CD8-positive, alpha-beta memory T cell (primary cell): ENCODE measurements around the gene RASGRP2. TPM values are rescaled to one million over a fixed set of nuclear protein-coding genes. Genes with fewer than 3 reads are reported as not detected.
A peak's percentile ranks its signal among the peaks of the same experiment; 100 is the strongest.

ENCODE experiments used
- CTCF ChIA-PET: fragments of 350-600 bp; sonication (Branson Sonifier 250); formaldehyde crosslinking; loops from one replicate; lab custom pipeline; 2021; ENCODE audit warnings: antibody characterized with exemption; lab: Charles Lee
- POLR2A ChIA-PET: fragments of 350-600 bp; sonication (Branson Sonifier 250); formaldehyde crosslinking; loops from one replicate; lab custom pipeline; 2021; ENCODE audit warnings: antibody characterized with exemption; lab: Charles Lee
- DNase-seq, 5 donors: peaks; one replicate each; pipeline versions ENCODE4 v3.0.0 to v3.0.0-alpha.2; 2020 to 2022; ENCODE audit warnings: mixed read lengths in 1 of 5
- H3K27ac ChIP-seq: one replicate; pipeline ENCODE4 v1.7.0; 2013; ENCODE audit warnings: low read depth, mild to moderate bottlenecking, low read length, moderate library complexity
- H3K27me3 ChIP-seq: 2 replicates; pipeline ENCODE4 v1.7.0; 2013; ENCODE audit warnings: low read length, mild to moderate bottlenecking; ENCODE audit not compliant: insufficient read depth, poor library complexity, severe bottlenecking
- H3K36me3 ChIP-seq: 2 replicates; pipeline ENCODE4 v1.7.0; 2013; ENCODE audit warnings: mild to moderate bottlenecking, low read length, moderate library complexity; ENCODE audit not compliant: insufficient read depth
- H3K4me1 ChIP-seq: 2 replicates; pipeline ENCODE4 v1.7.0; 2013; ENCODE audit warnings: mild to moderate bottlenecking, low read length, moderate library complexity; ENCODE audit not compliant: insufficient read depth
- H3K4me3 ChIP-seq: 2 replicates; pipeline ENCODE4 v1.7.0; 2013; ENCODE audit warnings: mild to moderate bottlenecking, low read length
- H3K9me3 ChIP-seq: 2 replicates; pipeline ENCODE4 v1.7.0; 2013; ENCODE audit warnings: mild to moderate bottlenecking, low read length
- H3K27ac Mint-ChIP-seq, 8 donors: one replicate each; pipeline ENCODE4 v1.8.0; 2020 to 2021; ENCODE audit warnings: mixed read lengths in 8 of 8, mild to moderate bottlenecking in 6 of 8, inconsistent platforms in 3 of 8, moderate library complexity in 3 of 8
- H3K27me3 Mint-ChIP-seq, 2 donors: one replicate each; pipeline ENCODE4 v1.8.0; 2020 to 2021; ENCODE audit warnings: mixed read lengths in 2 of 2, mild to moderate bottlenecking in 1 of 2, moderate library complexity in 1 of 2
- H3K36me3 Mint-ChIP-seq, 3 donors: one replicate each; pipeline ENCODE4 v1.8.0; 2020 to 2021; ENCODE audit warnings: mixed read lengths in 3 of 3, inconsistent platforms in 1 of 3, mild to moderate bottlenecking in 1 of 3
- H3K4me1 Mint-ChIP-seq, 3 donors: one replicate each; pipeline ENCODE4 v1.8.0; 2020 to 2021; ENCODE audit warnings: mixed read lengths in 3 of 3, inconsistent platforms in 1 of 3, mild to moderate bottlenecking in 1 of 3
- H3K4me3 Mint-ChIP-seq, 7 donors: one replicate each; pipeline ENCODE4 v1.8.0; 2020 to 2021; ENCODE audit warnings: mixed read lengths in 7 of 7, mild to moderate bottlenecking in 6 of 7, moderate library complexity in 4 of 7, inconsistent platforms in 2 of 7
- H3K9me3 Mint-ChIP-seq, 5 donors: one replicate each; pipeline ENCODE4 v1.8.0; 2020 to 2022; ENCODE audit warnings: mixed read lengths in 5 of 5, mild to moderate bottlenecking in 3 of 5, moderate library complexity in 2 of 5, inconsistent platforms in 1 of 5
- polyA plus RNA-seq: library from polyadenylated mRNA; unstranded; fragments of 300-500 nt; fragmentation: Illumina TruSeq; gene quantifications from one replicate; pipeline ENCODE4 v1.2.3, GENCODE V29; 2021
- total RNA-seq, 2 experiments: library from RNA; stranded (reverse); gene quantifications; one replicate each; pipeline ENCODE4 v1.2.3, GENCODE V29; 2021

The RASGRP2 gene
- total and polyA plus RNA-seq, 3 experiments from 2014 or later, result 30.2 to 145 (median 33.5) TPM

GRCh38 chr11:64759131-64759721, 15.3 kb upstream of the RASGRP2 start:
- no peaks in the 10 kb centered on the region for H3K27me3 ChIP-seq
- ChIA-PET CTCF (interaction anchor here (0.7 to 26.7 kb wide), 5 partner anchors 9 to 71 kb away, joined by 3 to 441 read pairs (median 4); partner anchors contain the start of genes RASGRP2 and SF1), POLR2A (interaction anchor here (0.7 to 15.8 kb wide), 4 partner anchors 15 to 20 kb away, joined by 6 to 220 read pairs (median 14); partner anchors contain the start of genes RASGRP2 and SF1)
- Mint-ChIP-seq H3K27ac (peak overlapping the region in 4 of 8 donors; percentile 51 to 94 (median 66)), H3K4me1 (peaks cover 47 to 58% (median 50%) of the 10 kb centered on the region in 3 donors), H3K36me3 (peaks cover 0 to 32% (median 12%) of the 10 kb centered on the region in 3 donors), H3K9me3 (no peaks in the 10 kb centered on the region), H3K4me3 (no peak overlapping the region), H3K27me3 (no peaks in the 10 kb centered on the region)
- no peak overlapping the region for H3K4me3 ChIP-seq
- peak in 1 of 5 donors; percentile 47 for DNase-seq
- no peaks in the 10 kb centered on the region for H3K9me3 ChIP-seq
- no peak overlapping the region for H3K27ac ChIP-seq
- peaks cover 53% of the 10 kb centered on the region for H3K4me1 ChIP-seq
- H3K36me3 ChIP-seq, result no peaks in the 10 kb centered on the region

DNA sequence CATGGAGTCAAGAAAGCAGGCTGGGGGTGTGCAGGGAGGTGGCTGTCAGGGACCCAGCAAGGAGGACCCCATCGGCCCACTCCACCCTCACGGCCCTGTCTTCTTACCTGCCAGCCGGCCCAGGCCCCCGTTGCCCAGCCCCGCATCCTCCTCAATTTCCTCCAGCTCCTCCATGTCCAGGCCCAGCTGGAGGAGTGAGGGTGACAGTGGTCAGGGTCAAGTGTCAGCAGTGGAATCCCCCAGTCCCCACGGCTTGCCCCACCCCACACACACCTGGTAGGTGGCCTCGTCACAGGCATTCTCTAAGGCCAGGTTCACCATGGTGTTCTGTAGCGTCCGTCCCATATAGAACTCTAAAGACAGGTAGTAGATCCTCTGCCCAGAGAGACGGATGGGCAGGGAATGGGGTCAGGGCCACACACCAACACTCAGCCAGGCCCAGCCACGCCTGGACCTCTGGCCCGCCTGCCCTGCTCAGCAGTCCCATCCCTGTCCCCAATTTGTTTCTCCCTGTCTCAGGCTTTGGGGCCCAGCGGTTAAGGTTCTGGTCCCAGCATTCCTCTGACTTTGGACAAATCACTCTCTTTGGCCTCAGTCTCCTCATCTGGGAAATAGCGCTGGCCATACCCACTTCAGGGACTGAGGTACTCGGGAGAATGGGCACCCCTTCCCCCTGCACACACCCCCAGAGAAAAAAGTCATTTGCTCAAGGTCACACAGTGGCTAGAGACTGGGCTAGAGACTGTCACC, 14.6 kb upstream of the RASGRP2 start:
- CTCF ChIA-PET, result interaction anchor here (1.1 to 26.7 kb wide), 2 partner anchors 10 to 11 kb away, joined by 3 to 441 read pairs; partner anchors contain the start of gene RASGRP2
- Mint-ChIP-seq H3K36me3 (peaks cover 0 to 30% (median 12%) of the 10 kb centered on the region in 3 donors), H3K4me1 (peaks cover 40 to 51% (median 43%) of the 10 kb centered on the region in 3 donors), H3K9me3 (no peaks in the 10 kb centered on the region), H3K27me3 (no peaks in the 10 kb centered on the region), H3K4me3 (no peak overlapping the region), H3K27ac (peak overlapping the region in 2 of 8 donors; percentile 36 to 94)
- H3K36me3 ChIP-seq, result no peaks in the 10 kb centered on the region
- H3K27ac ChIP-seq, result no peak overlapping the region
- peaks cover 46% of the 10 kb centered on the region for H3K4me1 ChIP-seq
- H3K27me3 ChIP-seq, result no peaks in the 10 kb centered on the region
- no peak overlapping the region for H3K4me3 ChIP-seq
- DNase-seq, result peak in 1 of 5 donors; percentile 30
- POLR2A ChIA-PET, result interaction anchor here (0.6 to 15.8 kb wide), 3 partner anchors 14 to 64 kb away, joined by 3 to 220 read pairs (median 6); partner anchors contain the start of gene RASGRP2
- no peaks in the 10 kb centered on the region for H3K9me3 ChIP-seq

DNA sequence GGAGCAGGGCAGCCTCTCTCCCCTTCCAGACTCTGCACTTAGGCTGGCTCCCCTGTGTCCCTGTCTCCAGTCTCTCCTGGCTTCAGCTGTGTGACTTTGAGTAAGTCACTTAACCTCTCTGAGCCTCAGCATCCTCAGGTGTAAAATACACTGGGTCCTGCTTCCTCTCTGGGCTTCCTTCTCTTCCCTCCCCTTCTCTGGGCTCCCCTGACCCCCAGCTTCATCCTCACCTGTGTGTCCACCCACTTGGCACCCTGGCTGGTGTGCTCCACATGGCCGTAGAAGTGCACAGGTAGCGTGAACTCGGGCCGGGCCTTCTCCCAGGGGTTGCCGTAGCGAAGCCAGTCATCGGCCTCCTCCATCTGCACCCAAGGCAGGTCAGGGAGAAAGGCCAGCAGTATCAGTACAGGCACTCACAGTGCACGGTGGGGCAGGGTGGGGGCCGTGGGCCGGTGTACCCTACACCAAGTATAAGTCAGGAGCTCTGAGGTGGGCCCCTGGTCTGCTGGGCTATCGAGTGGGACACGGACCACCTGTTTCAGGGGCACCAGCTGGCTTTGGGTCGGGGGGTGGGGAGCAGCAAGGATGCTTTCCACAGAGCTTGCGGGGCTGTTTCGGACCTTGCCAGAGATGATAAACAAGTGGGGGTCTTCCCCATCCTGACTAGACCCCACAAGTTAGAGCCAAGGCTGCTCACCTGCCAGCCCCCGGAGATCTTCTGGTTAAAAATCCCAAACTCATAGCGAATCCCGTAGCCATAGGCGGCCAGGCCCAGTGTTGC, 13.8 kb upstream of the RASGRP2 start:
- Histone ChIP-seq H3K36me3 (no peaks in the 10 kb centered on the region), H3K27ac (no peak overlapping the region), H3K27me3 (no peaks in the 10 kb centered on the region), H3K4me1 (peaks cover 38% of the 10 kb centered on the region), H3K4me3 (no peak overlapping the region), H3K9me3 (no peaks in the 10 kb centered on the region)
- Mint-ChIP-seq H3K36me3 (peaks cover 0 to 28% (median 10%) of the 10 kb centered on the region in 3 donors), H3K9me3 (no peaks in the 10 kb centered on the region), H3K27ac (peak overlapping the region in 3 of 8 donors; percentile 68 to 94 (median 89)), H3K4me3 (no peak overlapping the region), H3K27me3 (no peaks in the 10 kb centered on the region), H3K4me1 (peaks cover 34 to 44% (median 35%) of the 10 kb centered on the region in 3 donors)
- POLR2A ChIA-PET, result interaction anchor here (0.6 to 15.8 kb wide), 4 partner anchors 14 to 65 kb away, joined by 3 to 220 read pairs (median 8); partner anchors contain the start of gene RASGRP2
- peak in 1 of 5 donors; percentile 41 for DNase-seq
- CTCF ChIA-PET, result interaction anchor here (26.7 kb wide), 1 partner anchor 10 kb away, joined by 441 read pairs; the partner anchor contains the start of gene RASGRP2

DNA sequence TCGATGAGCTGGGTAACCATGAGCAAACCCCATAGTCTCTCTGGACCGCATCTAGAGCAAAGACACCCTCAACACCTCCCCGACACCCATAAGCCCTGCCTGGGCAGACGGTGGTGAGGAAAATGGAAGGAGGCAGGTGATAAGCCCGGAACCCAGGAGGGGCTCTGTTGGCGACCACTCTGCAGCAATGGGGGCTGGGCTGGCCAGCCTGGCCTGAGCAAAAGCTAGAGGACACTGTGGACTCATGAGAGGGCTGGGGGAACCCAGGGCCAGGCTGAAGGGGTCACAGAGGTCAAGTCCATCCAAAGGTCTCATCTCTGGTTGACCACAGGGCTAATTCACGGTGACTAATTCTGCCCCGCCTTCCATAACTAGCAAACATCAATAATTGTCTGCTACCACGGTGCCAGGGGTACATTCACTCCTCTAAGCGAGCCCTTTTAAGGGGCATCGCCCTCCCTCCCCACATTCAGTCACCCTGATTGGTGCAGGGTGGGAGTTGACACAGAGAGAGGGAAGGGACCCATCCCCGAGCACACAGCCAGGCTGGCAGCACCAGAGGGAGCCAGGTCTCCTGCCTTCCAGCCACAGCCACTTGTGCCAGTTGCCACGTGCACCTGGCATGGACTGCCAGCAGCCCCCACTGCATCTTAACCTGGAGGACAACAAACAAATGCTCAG, 11.9 kb upstream of the RASGRP2 start:
- Histone ChIP-seq H3K9me3 (no peaks in the 10 kb centered on the region), H3K27ac (no peak overlapping the region), H3K4me3 (no peak overlapping the region), H3K36me3 (peaks cover 6% of the 10 kb centered on the region), H3K4me1 (peaks cover 23% of the 10 kb centered on the region), H3K27me3 (no peaks in the 10 kb centered on the region)
- Mint-ChIP-seq H3K4me3 (no peak overlapping the region), H3K4me1 (peaks cover 18 to 33% (median 28%) of the 10 kb centered on the region in 3 donors), H3K27me3 (no peaks in the 10 kb centered on the region), H3K36me3 (peaks cover 0 to 30% (median 3%) of the 10 kb centered on the region in 3 donors), H3K9me3 (no peaks in the 10 kb centered on the region), H3K27ac (peak overlapping the region in 1 of 8 donors; percentile 47)
- POLR2A ChIA-PET, result interaction anchor here (0.6 to 1.5 kb wide), 3 partner anchors 11 to 14 kb away, joined by 3 to 6 read pairs (median 3); no protein-coding TSS in a partner anchor
- DNase-seq, result peak in 1 of 5 donors; percentile 42
- CTCF ChIA-PET, result interaction anchor here (18.5 to 26.7 kb wide), 2 partner anchors 8 to 11 kb away, joined by 441 read pairs; partner anchors contain the start of genes PYGM, RASGRP2 and SF1

GRCh38 chr11:64754919-64755662, 11.1 kb upstream of the RASGRP2 start:
- Histone ChIP-seq H3K4me3 (no peak overlapping the region), H3K27me3 (no peaks in the 10 kb centered on the region), H3K27ac (no peak overlapping the region), H3K9me3 (no peaks in the 10 kb centered on the region), H3K4me1 (peaks cover 22% of the 10 kb centered on the region), H3K36me3 (peaks cover 6% of the 10 kb centered on the region)
- no peaks in the 10 kb centered on the region for H3K9me3 Mint-ChIP-seq
- peak overlapping the region in 1 of 8 donors; percentile 47 for H3K27ac Mint-ChIP-seq
- H3K27me3 Mint-ChIP-seq, result no peaks in the 10 kb centered on the region
- DNase-seq, result peak in 1 of 5 donors; percentile 42
- H3K4me3 Mint-ChIP-seq, result no peak overlapping the region
- ChIA-PET POLR2A (interaction anchor here (1.0 kb wide), 1 partner anchor 11 kb away, joined by 3 read pairs; no protein-coding TSS in a partner anchor), CTCF (interaction anchor here (18.5 to 26.7 kb wide), 2 partner anchors 7 to 12 kb away, joined by 441 read pairs; partner anchors contain the start of genes PYGM, RASGRP2 and SF1)
- H3K36me3 Mint-ChIP-seq, result peaks cover 0 to 34% (median 5%) of the 10 kb centered on the region in 3 donors
- peaks cover 18 to 33% (median 30%) of the 10 kb centered on the region in 3 donors for H3K4me1 Mint-ChIP-seq

DNA sequence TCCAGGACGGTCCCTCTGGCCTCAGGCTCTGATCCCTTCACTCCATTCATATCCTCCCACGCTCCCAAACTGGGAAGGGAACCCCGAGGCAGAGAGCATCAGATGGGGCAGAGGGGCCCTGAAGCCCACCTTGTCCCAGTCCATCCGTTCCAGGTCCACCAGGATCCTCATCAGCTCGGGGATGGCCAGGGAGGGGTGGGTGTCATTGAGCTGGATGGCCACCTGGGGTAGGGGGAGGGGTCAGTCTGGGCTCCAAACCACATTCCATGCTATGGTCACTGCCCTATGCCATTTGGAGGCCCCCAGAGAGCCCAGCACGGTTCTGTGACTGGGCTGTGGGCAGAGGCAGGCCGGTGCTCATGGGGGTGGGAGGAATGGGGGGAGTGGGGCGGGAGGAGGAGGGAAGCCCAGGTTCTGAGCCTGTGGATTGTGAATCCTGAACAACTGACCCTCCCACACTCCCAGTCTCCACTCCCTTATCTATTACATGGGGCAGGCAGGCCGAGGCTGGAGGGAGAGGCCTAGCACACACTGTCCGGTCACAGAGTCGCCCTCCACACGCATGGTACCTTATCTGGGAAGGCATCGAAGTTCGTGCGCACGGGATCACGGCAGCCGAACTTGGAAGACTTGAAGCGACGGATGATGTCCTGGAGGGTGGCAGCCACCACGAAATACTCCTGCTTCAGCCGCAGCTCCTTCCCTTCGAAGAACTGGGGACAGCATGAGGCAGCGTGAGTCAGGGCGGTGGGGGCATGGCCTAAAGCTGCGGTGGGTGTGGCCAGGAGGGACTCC, 10.4 kb upstream of the RASGRP2 start:
- POLR2A ChIA-PET, result interaction anchor here (3.0 kb wide), 1 partner anchor 10 kb away, joined by 9 read pairs; no protein-coding TSS in a partner anchor
- Histone ChIP-seq H3K4me1 (peaks cover 14% of the 10 kb centered on the region), H3K27me3 (no peaks in the 10 kb centered on the region), H3K27ac (no peak overlapping the region), H3K9me3 (no peaks in the 10 kb centered on the region), H3K4me3 (no peak overlapping the region), H3K36me3 (peaks cover 6% of the 10 kb centered on the region)
- CTCF ChIA-PET, result interaction anchor here (18.5 to 26.7 kb wide), 2 partner anchors 7 to 13 kb away, joined by 441 read pairs; partner anchors contain the start of genes PYGM, RASGRP2 and SF1
- no peak overlapping the region for H3K4me3 Mint-ChIP-seq
- DNase-seq, result peak in 1 of 5 donors; percentile 34
- H3K36me3 Mint-ChIP-seq, result peaks cover 0 to 33% (median 5%) of the 10 kb centered on the region in 3 donors
- no peaks in the 10 kb centered on the region for H3K9me3 Mint-ChIP-seq
- H3K4me1 Mint-ChIP-seq, result peaks cover 13 to 27% (median 24%) of the 10 kb centered on the region in 3 donors
- H3K27me3 Mint-ChIP-seq, result no peaks in the 10 kb centered on the region
- peak overlapping the region in 1 of 8 donors; percentile 84 for H3K27ac Mint-ChIP-seq
